ENCODE data around the gene TNFRSF8.

DNA sequence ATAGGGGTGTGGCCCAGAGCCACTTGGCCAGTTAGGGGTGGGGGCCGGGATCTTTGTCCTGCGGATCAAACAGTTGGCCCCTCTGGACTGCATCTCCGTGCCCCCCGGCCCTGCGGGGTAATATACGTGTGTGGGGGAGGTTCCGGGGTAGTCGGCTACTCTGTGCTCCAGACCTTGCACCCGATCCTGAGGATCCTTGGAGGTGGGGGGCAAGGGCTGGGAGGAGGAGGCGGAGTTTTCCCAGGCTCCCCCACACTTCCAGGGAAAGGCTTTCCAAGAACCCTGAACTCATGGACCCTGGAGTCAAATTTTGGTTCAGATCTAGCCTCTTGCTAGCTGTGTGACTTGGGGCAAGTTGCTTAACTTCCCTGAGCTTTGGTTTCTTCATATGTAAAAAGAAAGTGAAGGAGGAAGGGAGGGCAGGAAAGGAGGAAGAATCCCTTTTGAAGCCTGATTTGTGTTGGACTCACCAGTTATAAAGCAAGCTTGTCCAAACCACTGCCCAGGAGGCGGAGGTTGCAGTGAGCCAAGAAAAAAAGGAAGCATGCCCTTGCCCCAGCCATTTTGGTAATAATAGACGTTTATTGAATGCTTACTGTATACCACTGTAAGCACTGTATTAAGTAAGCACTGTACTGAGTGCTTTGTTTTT, 43.1 kb upstream of the TNFRSF8 start:
- TF ChIP-seq, protein P1, sequence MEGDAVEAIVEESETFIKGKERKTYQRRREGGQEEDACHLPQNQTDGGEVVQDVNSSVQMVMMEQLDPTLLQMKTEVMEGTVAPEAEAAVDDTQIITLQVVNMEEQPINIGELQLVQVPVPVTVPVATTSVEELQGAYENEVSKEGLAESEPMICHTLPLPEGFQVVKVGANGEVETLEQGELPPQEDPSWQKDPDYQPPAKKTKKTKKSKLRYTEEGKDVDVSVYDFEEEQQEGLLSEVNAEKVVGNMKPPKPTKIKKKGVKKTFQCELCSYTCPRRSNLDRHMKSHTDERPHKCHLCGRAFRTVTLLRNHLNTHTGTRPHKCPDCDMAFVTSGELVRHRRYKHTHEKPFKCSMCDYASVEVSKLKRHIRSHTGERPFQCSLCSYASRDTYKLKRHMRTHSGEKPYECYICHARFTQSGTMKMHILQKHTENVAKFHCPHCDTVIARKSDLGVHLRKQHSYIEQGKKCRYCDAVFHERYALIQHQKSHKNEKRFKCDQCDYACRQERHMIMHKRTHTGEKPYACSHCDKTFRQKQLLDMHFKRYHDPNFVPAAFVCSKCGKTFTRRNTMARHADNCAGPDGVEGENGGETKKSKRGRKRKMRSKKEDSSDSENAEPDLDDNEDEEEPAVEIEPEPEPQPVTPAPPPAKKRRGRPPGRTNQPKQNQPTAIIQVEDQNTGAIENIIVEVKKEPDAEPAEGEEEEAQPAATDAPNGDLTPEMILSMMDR (IDR thresholded peaks at IDR 0.05; ENCODE audit: insufficient read depth, low read length, poor library complexity, severe bottlenecking): no peak
- no peak for TF ChIP-seq EZH2phosphoT487 (conservative IDR thresholded peaks at IDR 0.05; ENCODE audit: low read length)

Data from SU-DHL-6 (cell line).